ENCODE data around the gene FGFRL1.
"Not testable (repeated sequence)": the region's sequence is repeated elsewhere in the genome, so short reads cannot be mapped to it uniquely, and the experiment has no call there.

Gene FGFRL1

DNA sequence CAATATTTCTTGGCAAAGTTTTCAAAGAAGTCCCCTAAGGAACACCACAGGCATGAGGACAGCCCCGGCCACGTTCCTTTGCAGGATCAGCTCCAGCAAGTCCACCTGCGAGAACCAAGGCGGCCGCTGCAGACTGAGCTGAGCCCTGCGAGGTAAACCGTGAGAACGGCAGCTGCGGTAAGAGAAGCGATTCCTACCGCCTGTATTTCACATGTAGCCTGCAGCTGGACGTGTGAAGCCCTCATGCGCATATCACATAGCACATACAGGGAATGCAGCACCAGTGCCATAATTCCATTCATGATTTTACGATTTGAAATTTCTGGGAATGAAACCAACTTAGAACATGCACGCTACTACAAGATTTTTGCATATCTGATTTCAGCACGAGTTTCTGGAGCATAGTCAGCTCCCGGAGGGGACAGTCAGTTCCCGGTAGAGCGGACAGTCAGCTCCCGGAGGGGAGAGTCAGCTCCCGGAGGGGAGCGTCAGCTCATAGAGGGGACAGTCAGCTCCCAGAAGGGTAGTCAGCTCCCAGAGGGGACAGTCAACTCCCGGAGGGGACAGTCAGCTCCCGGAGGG, 41.7 kb downstream of the FGFRL1 start:
- H3K4me3 ChIP-seq (ENCODE audit: low read length), result no peak overlapping the region
- no peak overlapping the region for H2AFZ ChIP-seq (ENCODE audit: low read depth, low read length)
- 0 out of 2 replicates have a peak, but pooled peaks cover 3% of the 10 kb centered on the region for H3K4me1 ChIP-seq (ENCODE audit: low read length)
- no peak overlapping the region for H3K9ac ChIP-seq (ENCODE audit: low read length)
- H3K27ac ChIP-seq (ENCODE audit: low read length), result no peak overlapping the region
- no peak overlapping the region for H3K4me2 ChIP-seq (ENCODE audit: low read length)
- no peaks in the 10 kb centered on the region for H3K9me3 ChIP-seq (ENCODE audit: insufficient read depth, low read length)
- no peaks in the 10 kb centered on the region for H3K36me3 ChIP-seq (replicated peaks; ENCODE audit: low read depth, low read length)
- H4K20me1 ChIP-seq (ENCODE audit: insufficient read depth, low read length), result no peaks in the 10 kb centered on the region
- TF ChIP-seq, protein P1, sequence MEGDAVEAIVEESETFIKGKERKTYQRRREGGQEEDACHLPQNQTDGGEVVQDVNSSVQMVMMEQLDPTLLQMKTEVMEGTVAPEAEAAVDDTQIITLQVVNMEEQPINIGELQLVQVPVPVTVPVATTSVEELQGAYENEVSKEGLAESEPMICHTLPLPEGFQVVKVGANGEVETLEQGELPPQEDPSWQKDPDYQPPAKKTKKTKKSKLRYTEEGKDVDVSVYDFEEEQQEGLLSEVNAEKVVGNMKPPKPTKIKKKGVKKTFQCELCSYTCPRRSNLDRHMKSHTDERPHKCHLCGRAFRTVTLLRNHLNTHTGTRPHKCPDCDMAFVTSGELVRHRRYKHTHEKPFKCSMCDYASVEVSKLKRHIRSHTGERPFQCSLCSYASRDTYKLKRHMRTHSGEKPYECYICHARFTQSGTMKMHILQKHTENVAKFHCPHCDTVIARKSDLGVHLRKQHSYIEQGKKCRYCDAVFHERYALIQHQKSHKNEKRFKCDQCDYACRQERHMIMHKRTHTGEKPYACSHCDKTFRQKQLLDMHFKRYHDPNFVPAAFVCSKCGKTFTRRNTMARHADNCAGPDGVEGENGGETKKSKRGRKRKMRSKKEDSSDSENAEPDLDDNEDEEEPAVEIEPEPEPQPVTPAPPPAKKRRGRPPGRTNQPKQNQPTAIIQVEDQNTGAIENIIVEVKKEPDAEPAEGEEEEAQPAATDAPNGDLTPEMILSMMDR (IDR thresholded peaks at IDR 0.05; ENCODE audit: low read depth, low read length), result no peak
- TF ChIP-seq EZH2phosphoT487 (IDR thresholded peaks at IDR 0.05; ENCODE audit: low read depth), result no peak
- no peaks in the 10 kb centered on the region for H3K27me3 ChIP-seq (ENCODE audit: low read depth, low read length)
- H3K79me2 ChIP-seq (ENCODE audit: low read length), result no peaks in the 10 kb centered on the region

DNA sequence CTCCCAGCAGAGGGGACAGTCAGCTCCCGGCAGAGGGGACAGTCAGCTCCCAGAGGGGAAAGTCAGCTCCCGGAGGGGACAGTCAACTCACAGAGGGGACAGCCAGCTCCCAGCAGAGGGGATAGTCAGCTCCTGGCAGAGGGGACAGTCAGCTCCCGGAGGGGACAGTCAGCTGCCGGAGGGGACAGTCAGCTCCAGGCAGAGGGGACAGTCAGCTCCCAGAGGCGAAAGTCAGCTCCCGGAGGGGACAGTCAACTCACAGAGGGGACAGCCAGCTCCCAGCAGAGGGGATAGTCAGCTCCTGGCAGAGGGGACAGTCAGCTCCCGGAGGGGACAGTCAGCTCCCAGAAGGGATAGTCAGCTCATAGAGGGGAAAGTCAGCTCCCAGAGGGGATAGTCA, 42.5 kb downstream of the FGFRL1 start:
- not testable (repeated sequence) for H3K4me3 ChIP-seq (ENCODE audit: low read length); H3K27me3 ChIP-seq (ENCODE audit: low read depth, low read length); H3K4me1 ChIP-seq (ENCODE audit: low read length)

DNA sequence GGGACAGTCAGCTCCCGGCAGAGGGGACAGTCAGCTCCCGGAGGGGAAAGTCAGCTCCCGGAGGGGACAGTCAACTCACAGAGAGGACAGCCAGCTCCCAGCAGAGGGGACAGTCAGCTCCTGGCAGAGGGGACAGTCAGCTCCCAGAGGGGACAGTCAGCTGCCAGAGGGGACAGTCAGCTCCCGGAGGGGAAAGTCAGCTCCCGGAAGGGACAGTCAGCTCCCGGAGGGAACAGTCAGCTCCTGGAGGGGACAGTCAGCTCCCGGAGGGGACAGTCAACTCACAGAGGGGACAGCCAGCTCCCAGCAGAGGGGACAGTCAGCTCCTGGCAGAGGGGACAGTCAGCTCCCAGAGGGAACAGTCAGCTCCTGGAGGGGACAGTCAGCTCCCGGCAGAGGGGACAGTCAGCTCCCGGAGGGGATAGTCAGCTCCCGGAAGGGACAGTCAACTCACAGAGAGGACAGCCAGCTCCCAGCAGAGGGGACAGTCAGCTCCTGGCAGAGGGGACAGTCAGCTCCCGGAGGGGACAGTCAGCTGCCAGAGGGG, 43.3 kb downstream of the FGFRL1 start:
- not testable (repeated sequence) for H3K4me1 ChIP-seq (ENCODE audit: low read length); H3K9me3 ChIP-seq (ENCODE audit: insufficient read depth, low read length); H3K79me2 ChIP-seq (ENCODE audit: low read length); H3K4me2 ChIP-seq (ENCODE audit: low read length); H3K27ac ChIP-seq (ENCODE audit: low read length); H2AFZ ChIP-seq (ENCODE audit: low read depth, low read length); H3K9ac ChIP-seq (ENCODE audit: low read length); H3K36me3 ChIP-seq (replicated peaks; ENCODE audit: low read depth, low read length); H3K27me3 ChIP-seq (ENCODE audit: low read depth, low read length); H4K20me1 ChIP-seq (ENCODE audit: insufficient read depth, low read length); H3K4me3 ChIP-seq (ENCODE audit: low read length)

More for the DNA sequence above, 42.5 kb downstream of the FGFRL1 start:
- H4K20me1 ChIP-seq (ENCODE audit: insufficient read depth, low read length); H3K27ac ChIP-seq (ENCODE audit: low read length); H3K9ac ChIP-seq (ENCODE audit: low read length); H3K4me2 ChIP-seq (ENCODE audit: low read length); H3K36me3 ChIP-seq (replicated peaks; ENCODE audit: low read depth, low read length); H3K9me3 ChIP-seq (ENCODE audit: insufficient read depth, low read length); H2AFZ ChIP-seq (ENCODE audit: low read depth, low read length); H3K79me2 ChIP-seq (ENCODE audit: low read length): not testable (repeated sequence)

DNA sequence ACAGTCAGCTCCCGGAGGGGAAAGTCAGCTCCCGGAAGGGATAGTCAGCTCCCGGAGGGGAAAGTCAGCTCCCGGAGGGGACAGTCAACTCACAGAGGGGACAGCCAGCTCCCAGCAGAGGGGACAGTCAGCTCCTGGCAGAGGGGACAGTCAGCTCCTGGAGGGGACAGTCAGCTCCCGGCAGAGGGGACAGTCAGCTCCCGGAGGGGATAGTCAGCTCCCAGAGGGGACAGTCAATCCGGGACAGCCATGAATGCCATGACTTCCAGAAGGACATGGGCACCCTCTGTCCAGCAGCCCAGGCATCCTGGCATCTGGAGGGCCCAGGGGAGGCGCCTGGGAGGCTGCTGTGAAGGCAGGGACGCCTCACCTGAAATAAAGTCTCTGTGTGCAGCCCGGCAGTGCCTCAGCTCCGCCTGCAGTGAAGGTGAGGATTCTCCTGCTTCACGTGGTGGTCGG, 43.8 kb downstream of the FGFRL1 start:
- Histone ChIP-seq H3K9ac (ENCODE audit: low read length) (0 out of 2 replicates have a peak overlapping the region, but pooled peaks have one; percentile 2), H2AFZ (ENCODE audit: low read depth, low read length) (peak overlapping the region; percentile 80; the same call in 1 of the 2 replicates), H3K4me2 (ENCODE audit: low read length) (peak overlapping the region; percentile 73), H3K4me3 (ENCODE audit: low read length) (peak overlapping the region; percentile 70)
- not testable (repeated sequence) for H3K27ac ChIP-seq (ENCODE audit: low read length); H3K4me1 ChIP-seq (ENCODE audit: low read length); H3K79me2 ChIP-seq (ENCODE audit: low read length); H3K9me3 ChIP-seq (ENCODE audit: insufficient read depth, low read length); H3K27me3 ChIP-seq (ENCODE audit: low read depth, low read length); H4K20me1 ChIP-seq (ENCODE audit: insufficient read depth, low read length); H3K36me3 ChIP-seq (replicated peaks; ENCODE audit: low read depth, low read length)

DNA sequence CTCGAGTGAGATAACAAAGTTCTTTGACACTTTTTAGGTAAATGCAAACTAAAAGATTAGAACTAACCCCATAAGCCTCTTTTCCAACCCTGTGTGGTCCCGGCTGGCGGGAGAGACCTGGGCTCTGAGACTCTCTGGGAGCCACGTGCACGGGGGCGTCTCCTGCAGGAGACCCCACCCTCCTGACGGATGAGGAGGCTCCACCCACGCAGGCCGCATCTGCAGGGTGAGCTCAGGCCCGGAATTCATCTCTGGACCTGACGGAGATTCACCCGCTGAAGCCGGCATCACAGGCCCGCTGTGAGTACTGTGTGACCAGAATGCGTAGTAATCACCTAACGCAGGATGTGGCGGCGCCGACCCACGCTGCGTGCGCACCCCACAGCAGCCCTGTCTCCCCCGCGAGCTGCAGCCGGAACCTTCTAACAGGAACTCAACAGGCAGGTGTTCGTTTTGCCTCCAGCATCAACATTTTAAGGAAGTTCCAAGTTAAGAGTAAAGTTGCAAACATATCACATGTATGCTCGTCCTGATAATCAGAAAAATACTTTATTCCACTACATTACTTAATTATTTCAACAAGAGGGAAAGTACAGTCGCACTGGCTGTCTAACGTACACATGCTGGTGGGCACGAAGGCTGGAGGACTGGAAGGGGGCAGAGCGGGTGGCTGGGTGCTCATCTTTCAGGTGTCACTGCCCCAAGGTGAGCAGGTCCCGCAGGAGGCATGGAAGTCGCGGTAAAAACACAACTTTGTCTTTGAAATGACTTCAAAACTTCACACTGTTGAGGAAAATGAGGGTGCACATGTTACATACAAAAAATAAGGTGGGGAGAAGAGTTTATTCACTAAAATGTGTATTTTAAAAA, 44.5 kb downstream of the FGFRL1 start:
- TF ChIP-seq, protein P1 (IDR thresholded peaks at IDR 0.05; ENCODE audit: low read depth, low read length), result no peak
- TF ChIP-seq EZH2phosphoT487 (IDR thresholded peaks at IDR 0.05; ENCODE audit: low read depth), result no peak
- Histone ChIP-seq H3K4me2 (ENCODE audit: low read length) (peak overlapping the region; percentile 73), H3K79me2 (ENCODE audit: low read length) (no peaks in the 10 kb centered on the region), H3K27me3 (ENCODE audit: low read depth, low read length) (no peaks in the 10 kb centered on the region), H2AFZ (ENCODE audit: low read depth, low read length) (peak overlapping the region; percentile 80), H3K9me3 (ENCODE audit: insufficient read depth, low read length) (no peaks in the 10 kb centered on the region), H3K9ac (ENCODE audit: low read length) (peak overlapping the region; percentile 2; the same call in 1 of the 2 replicates), H3K4me3 (ENCODE audit: low read length) (peak overlapping the region; percentile 70), H3K27ac (ENCODE audit: low read length) (no peak overlapping the region), H4K20me1 (ENCODE audit: insufficient read depth, low read length) (no peaks in the 10 kb centered on the region), H3K36me3 (replicated peaks; ENCODE audit: low read depth, low read length) (no peaks in the 10 kb centered on the region), H3K4me1 (ENCODE audit: low read length) (0 out of 2 replicates have a peak, but pooled peaks cover 3% of the 10 kb centered on the region)
